Activated CD8-positive, alpha-beta memory T cell treated with anti-CD3 and anti-CD28 coated beads for 24 hours (primary cell): ENCODE measurements around the gene AFF3.

Experiments
- DNase-seq: peaks from one replicate; pipeline ENCODE4 v3.0.0-alpha.2; 2020

The AFF3 gene

GRCh38 chr2:100068395-100068794 is 74.0 kb downstream of the AFF3 start:
- no peak for DNase-seq

DNA sequence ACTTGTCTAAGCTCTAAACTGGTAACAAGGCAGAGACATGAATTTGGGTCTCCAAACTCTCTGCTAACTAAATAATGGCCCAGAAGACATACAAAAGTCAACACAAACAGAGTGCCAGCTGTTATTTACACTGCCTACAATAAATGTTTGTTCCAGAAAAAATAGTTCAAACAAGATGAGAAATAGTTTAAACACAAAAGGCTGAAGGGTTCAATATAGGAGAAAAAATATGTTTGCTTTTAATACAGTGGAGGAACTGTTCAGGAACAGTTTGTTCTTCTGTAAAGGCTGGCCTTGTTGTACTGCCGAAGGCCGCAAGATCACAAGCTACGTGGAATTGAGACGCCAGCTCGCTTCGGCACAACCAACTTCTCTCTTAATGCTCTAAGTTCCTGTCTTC is 74.6 kb downstream of the AFF3 start:
- DNase-seq, result no peak

GRCh38 chr2:100066856-100067255 is 75.5 kb downstream of the AFF3 start:
- DNase-seq, result no peak

DNA sequence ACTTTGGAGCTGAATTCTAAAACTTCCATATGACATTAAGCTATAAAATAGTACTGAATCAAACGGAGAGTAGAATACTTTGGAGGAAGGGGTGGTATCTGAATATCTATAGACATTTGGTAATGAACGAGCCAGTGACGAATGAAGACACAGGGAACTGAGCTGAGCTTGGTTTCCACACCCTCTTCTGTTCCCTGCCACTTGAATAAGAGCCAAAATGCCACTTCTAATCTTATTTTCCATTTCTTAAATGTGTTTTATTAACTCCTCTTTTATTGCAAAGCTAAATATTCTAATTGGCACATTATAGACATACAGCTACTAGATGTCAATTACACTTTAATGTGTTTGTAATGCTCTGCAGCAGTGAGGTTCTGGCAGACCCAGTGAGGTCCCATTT is 76.1 kb downstream of the AFF3 start:
- DNase-seq, result no peak

GRCh38 chr2:100064592-100065428 is 77.6 kb downstream of the AFF3 start:
- no peak for DNase-seq

DNA sequence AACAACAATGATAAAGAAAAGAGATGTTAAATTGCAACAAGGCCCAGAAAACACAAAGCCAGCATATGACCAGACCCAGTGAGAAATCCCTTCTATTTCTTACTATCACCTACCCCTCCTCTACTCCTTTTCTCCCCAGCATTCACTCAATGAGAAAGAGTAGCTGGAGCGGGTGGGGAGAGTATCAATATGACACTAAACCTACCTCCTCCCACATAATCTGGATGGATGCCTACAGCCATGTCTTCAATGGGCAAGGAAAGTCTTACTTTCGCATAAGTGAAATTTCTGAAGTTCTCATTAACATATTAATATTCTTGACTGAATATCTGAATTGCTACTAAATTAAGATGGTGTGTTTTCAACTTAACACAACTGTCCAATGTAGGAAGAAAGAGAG is 78.2 kb downstream of the AFF3 start:
- DNase-seq, result no peak

DNA sequence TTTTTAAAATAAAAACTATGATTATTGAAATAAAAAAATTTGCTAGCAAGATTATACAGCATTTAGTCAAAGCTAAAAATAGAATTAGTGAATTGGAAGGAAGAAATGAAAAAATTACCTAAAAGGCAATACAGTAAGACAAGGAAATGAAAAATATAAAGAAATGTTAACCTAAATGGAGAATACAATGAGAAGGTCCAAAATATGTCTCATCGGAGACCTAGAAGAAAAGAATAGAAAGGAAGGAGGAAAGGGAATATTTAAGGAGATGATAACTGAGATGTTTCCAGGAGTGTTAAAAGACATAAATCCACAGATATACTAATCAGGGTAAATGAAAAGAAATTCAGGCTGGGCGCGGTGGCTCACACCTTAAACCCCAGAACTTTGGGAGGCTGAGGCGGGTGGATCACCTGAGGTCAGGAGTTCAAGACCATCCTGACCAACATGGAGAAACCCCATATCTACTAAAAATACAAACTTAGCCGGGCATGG is 78.9 kb downstream of the AFF3 start:
- no peak for DNase-seq

DNA sequence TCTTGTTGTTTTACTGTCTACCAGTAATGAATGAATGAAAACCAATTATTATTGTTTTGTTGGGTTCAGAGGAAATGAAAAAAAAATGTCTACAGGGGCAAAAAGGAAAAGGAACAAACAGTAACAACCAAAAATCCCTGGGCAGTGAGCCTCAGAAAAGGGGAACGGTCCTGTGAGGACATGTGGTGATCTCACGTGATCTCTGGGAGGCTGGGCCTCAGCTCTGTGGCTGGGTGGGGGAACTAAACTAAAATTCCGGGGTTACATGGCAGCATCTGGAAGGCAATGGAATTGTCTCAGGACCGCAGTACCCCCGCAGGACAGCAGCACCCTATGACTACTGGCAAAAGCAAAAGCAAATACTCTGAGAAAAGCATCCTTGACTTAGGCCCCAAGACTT is 80.1 kb downstream of the AFF3 start:
- DNase-seq, result no peak

- DNase-seq, result no peak
These were observed 81.5 kb downstream of the AFF3 start for GRCh38 chr2:100060875-100061274.

- DNase-seq, result no peak
These were observed 82.8 kb downstream of the AFF3 start for GRCh38 chr2:100059638-100060037.

DNA sequence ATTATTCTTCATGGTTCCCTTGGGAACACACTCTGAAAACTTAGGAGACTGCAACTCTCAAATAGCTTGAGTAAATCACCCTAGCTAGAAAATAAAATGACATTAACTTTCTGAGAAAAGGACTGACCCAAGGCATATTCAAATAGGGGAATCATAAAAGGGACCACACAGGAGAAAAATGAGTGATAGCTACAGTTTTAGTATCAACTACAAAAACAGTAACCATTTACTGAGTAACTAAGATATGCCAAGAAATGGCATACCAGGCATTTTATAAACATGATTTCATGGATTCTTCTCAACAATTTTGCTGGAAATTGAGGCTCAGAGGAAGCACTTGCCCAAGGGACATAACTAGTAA is 84.5 kb downstream of the AFF3 start:
- no peak for DNase-seq

- DNase-seq, result no peak
These were observed 88.0 kb downstream of the AFF3 start for GRCh38 chr2:100054426-100054825.

DNA sequence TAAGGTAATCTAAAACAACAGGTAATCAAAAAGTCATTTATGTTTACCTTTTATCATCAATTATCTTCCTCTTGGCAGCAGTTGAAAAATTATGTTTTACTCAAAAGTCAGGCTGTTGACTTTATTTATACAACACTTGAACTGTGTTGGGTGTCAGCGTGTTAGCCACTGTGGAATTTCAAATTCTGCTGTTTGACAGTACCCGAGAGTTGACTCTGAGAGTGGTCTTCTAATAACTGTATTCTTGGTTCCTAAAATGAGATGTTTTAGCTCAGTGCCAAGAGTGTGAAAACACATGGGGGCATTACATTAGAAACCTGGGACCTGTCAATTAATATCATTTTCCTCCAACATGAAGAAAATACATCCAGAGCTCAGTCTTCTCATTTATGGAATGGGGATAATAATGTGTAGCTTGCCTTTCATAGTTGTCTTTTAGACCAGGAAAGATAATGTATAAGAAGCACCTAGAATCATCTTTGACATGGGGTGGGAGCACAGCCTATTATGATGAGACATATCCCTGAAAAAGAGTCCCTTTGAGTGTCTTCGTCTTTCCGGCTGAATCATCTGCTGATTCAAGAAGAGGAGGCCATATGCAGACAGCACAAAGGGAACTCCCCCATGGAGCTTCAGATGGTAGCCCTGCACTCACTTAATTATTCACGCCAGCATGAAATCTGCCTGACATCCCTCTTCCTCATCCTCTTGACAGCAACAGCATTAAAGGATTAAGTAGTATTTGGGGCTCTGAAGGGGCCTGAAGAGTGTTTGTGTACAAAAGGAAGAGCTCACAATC is 89.1 kb downstream of the AFF3 start:
- DNase-seq, result no peak

DNA sequence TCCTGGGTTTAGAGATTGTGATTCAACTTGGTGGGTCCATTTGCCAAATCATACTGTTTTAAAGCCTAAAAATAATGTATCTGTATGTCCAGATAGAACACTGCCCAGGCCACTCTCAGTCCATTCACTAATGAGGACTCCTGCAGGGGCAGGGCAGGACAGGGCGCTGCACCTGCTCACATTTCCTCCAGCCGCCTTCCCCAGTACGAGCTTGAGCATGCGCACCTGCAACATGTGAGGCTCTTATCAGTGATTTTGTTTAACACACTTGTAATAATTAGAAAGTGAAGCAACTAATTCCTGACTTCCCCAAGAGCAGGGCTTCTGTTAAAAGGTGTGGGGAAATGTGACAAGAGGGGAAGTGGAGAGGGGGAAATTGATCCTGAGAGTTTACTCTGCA is 89.7 kb downstream of the AFF3 start:
- DNase-seq, result no peak

DNA sequence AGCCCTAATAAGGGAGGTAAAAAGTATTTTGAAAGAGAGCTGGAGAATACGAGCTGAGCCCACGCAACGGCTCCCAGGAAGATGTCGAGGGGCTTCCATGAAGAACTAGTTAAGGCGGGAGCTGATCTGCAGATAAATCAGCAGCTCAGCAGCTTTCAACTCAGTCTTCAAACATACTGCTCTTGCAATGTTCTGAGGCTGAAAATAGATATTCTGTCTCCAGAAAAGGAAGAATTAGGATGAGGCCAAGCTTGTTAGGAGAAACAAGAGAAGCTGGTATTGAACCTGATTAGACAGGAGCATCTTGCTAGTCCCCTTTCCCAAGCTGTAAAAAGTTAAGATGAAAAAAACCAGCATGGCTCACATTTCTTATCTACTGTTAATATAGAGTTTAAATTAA is 91.1 kb downstream of the AFF3 start:
- DNase-seq, result no peak

- no peak for DNase-seq
These were observed 91.7 kb downstream of the AFF3 start for GRCh38 chr2:100050685-100051084.

DNA sequence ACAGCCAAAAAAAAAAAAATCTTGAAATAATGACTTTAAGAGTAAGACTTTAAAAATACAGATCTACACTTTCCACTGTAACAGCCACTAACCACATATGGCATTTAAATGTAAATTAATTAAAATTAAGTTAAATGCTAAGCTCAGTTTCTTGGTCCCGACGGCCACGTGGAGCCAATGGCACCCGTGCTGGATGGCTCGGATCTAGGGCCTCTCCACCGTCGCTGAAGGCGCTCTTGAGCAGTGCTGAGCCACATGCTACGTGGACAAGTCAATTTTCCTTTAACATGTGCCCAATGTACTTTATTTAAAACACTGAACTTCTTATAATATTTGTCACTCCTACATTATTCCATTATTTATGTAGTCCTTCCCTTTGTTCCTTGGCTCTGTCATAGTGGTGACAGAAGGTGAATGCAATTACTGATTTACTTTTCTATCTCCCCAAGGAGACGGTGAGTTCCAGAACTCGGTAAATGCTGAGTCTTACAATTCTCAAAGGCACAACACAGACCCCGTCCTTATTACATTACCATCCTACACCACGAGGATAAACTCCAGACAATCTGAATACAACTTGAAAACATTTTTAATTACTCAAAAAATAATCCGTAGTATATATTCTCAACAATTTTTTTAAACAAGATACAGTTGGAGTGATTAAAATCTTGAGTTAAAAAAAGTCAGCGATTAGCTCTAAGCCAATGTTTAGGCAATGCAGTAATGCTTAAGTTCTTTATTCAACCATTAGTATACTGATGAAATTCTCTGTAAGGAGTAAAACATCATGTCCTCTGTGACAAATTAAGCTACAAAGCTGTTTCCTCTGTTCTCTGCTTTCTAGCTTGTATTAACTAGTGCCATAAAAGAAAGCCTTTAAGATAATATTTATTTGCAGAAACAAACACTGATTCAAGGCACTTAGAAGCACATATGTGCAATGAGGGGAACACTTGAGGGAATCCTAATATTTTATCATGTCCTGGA is 95.1 kb downstream of the AFF3 start:
- no peak for DNase-seq

DNA sequence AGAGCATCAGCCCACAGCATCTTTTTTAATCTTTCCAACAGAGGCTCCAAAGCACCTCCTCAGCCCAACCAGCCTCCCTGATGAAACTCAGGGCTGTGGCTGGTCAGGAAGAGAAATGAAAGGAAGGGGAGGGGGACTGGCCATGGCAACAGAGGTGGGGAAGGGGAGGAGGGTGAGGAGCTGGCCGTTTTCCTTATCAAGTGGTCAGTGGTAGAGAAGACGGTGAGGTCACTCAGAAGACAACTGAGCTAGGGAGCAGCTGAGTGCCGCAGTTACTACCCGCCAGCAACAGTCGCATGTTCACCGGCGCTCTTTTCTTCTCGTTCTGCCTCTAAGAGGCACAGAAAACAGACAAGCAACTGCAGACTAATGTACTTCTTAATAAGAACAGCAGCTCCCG is 97.4 kb downstream of the AFF3 start:
- DNase-seq, result no peak

GRCh38 chr2:100043891-100044255 is 98.5 kb downstream of the AFF3 start:
- no peak for DNase-seq

DNA sequence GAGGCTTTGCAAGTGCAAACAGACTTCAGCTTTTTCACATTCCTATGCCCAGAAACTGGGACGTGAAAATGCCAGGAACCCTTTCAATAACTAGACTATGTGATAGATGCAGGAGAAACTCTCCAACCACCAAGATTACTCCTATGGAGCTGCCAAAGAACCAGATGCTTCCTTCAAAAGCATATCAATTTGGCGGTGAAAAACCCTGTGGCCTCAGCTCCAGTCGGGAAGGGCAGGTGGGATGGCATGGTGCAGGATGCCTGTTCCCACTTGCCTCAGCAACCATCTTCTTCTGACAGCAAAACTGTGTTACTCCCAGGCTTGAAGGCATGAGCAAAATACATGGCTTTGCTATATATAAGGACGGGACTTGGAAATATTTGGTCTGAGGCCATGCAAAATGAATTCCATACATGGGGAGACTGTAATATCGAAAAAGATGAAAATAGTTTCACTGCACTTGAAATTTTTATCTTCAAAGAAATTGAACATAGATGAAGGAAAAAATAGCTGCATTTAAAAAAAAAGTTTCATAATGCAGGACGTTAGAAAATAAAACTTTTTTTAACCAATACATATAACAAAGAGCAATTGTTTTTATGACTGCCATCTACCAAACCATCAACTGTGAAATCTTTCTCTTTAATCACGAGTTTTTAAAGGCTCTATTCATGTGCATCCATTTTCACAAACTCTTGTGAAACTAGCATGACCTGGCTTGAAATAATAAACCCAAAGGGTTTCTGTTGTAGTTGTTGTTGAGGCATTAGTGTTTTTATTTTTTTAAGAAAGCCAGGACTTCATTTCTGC is 99.1 kb downstream of the AFF3 start:
- no peak for DNase-seq

- DNase-seq, result no peak
These were observed 99.8 kb downstream of the AFF3 start for GRCh38 chr2:100042562-100042961.

DNA sequence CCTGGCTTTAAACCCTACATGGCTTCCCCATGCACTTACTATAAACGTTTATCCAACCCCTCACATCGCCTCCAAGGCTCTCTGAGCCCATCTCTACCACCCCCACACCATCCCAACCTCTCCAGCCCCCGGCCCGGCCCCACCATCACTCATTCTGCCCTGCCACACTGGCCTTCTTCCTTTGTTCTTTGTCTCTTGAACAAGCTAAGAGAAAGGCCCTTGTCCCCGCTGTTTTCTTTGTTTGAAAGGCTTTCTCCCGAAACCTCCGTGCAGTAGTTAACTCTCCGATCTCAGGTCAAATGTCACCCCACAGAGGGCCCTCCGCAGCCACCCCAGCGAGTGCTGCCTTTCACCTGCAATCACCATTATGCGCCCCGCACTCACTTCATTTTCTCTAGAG is 100.4 kb downstream of the AFF3 start:
- DNase-seq, result no peak
